ENCODE results near the gene MAD1L1. TPM values are rescaled to one million over a fixed set of nuclear protein-coding genes. Genes with fewer than 3 reads are reported as not detected.

The MAD1L1 gene
- total and polyA plus RNA-seq, 2 of the 4 experiments (the other 2 are of a cell fraction): 29.0 to 40.9 TPM

- TF ChIP-seq SMC3 (IDR thresholded peaks at IDR 0.05; ENCODE audit: low read depth, low read length): no peak
- no peak for TF ChIP-seq RCOR1 (IDR thresholded peaks at IDR 0.05; ENCODE audit: insufficient replicate concordance, low read length)
- TF ChIP-seq MAFK (IDR thresholded peaks at IDR 0.05; ENCODE audit: low read depth, low read length): no peak
- no peak for TF ChIP-seq RAD21 (IDR thresholded peaks at IDR 0.05; ENCODE audit: low read length)
- TF ChIP-seq FOS (IDR thresholded peaks at IDR 0.05; ENCODE audit: low read depth, low read length): no peak
Observed at GRCh38 chr7:2243458-2243857, 10.7 kb upstream of the MAD1L1 start (continued).
